Cardiac muscle cell (in vitro differentiated cells and primary cell): ENCODE measurements around the gene RNU5B-1. TPM values are rescaled to one million over a fixed set of nuclear protein-coding genes. Genes with fewer than 3 reads are reported as not detected.
"Not testable (repeated sequence)": the region's sequence is repeated elsewhere in the genome, so short reads cannot be mapped to it uniquely, and the experiment has no call there.

Source experiments
- DNase-seq, 2 donors: peaks; one replicate each; pipeline versions ENCODE4 v3.0.0 to v3.0.0-alpha.2; 2010 to 2017; ENCODE audit warnings: low read depth in 1 of 2, low spot score in 1 of 2
- H3K27ac ChIP-seq: fragments of 200-600 bp; sonication (generic); 2 replicates; pipeline ENCODE4 v1.5.1; 2016
- H3K27me3 ChIP-seq: fragments of 200-600 bp; sonication (generic); 2 replicates; pipeline ENCODE4 v1.6.0; 2016; ENCODE audit warnings: control low read depth
- H3K36me3 ChIP-seq: fragments of 200-600 bp; sonication (generic); 2 replicates; pipeline ENCODE4 v1.5.1; 2016; ENCODE audit warnings: control low read depth
- H3K4me1 ChIP-seq: fragments of 200-600 bp; sonication (generic); 2 replicates; pipeline ENCODE4 v1.8.1; 2017; ENCODE audit warnings: low read depth, mild to moderate bottlenecking, mixed run types
- H3K4me3 ChIP-seq: fragments of 200-600 bp; sonication (generic); 2 replicates; pipeline ENCODE4 v1.5.1; 2016; ENCODE audit warnings: mild to moderate bottlenecking
- H3K9me3 ChIP-seq: fragments of 200-600 bp; sonication (generic); 2 replicates; pipeline ENCODE4 v1.5.1; 2017; ENCODE audit warnings: low read depth, mild to moderate bottlenecking, control low read depth
- CTCF ChIP-seq: IDR thresholded peaks from 2 replicates; pipeline ENCODE4 v1.5.1; 2012; ENCODE audit warnings: low read depth, mild to moderate bottlenecking, low read length
- polyA plus RNA-seq: library from polyadenylated mRNA; unstranded; fragments of >200 nt; fragmentation: Nextera tagmentation; extraction: Ambion mirVana; gene quantifications from 2 replicates; pipeline ENCODE4 v1.2.1, GENCODE V29; 2016
- total RNA-seq: library from RNA; depleted of rRNA; stranded (reverse); fragments of >200 nt; gene quantifications from 2 replicates; pipeline ENCODE4 v1.2.3, GENCODE V29; 2016

RNU5B-1 gene
- total and polyA plus RNA-seq, 2 experiments from 2014 or later: not detected

GRCh38 chr15:65342493-65342892, 38.0 kb downstream of the RNU5B-1 start:
- TF ChIP-seq CTCF: no peak
- DNase-seq: no peak
- no peaks in the 10 kb centered on the region for H3K27me3 ChIP-seq
- H3K9me3 ChIP-seq: no peaks in the 10 kb centered on the region
- H3K27ac ChIP-seq: no peak overlapping the region
- no peak overlapping the region for H3K4me3 ChIP-seq
- H3K4me1 ChIP-seq: peaks cover 8% of the 10 kb centered on the region
- no peaks in the 10 kb centered on the region for H3K36me3 ChIP-seq

GRCh38 chr15:65343374-65343981, 39.0 kb downstream of the RNU5B-1 start:
- no peak for TF ChIP-seq CTCF
- H3K27ac ChIP-seq: no peak overlapping the region

GRCh38 chr15:65344214-65344913, 39.9 kb downstream of the RNU5B-1 start:
- Histone ChIP-seq H3K36me3 (no peaks in the 10 kb centered on the region), H3K9me3 (no peaks in the 10 kb centered on the region), H3K27me3 (no peaks in the 10 kb centered on the region), H3K4me3 (no peak overlapping the region), H3K4me1 (peaks cover 8% of the 10 kb centered on the region), H3K27ac (no peak overlapping the region)
- no peak for DNase-seq
- TF ChIP-seq CTCF: no peak

More at GRCh38 chr15:65343374-65343981, 39.0 kb downstream of the RNU5B-1 start:
- Histone ChIP-seq H3K27me3 (no peaks in the 10 kb centered on the region), H3K4me1 (peaks cover 8% of the 10 kb centered on the region), H3K36me3 (no peaks in the 10 kb centered on the region), H3K9me3 (no peaks in the 10 kb centered on the region), H3K4me3 (no peak overlapping the region)
- no peak for DNase-seq

GRCh38 chr15:65344914-65345275, 40.4 kb downstream of the RNU5B-1 start:
- no peak for TF ChIP-seq CTCF
- DNase-seq: no peak
- Histone ChIP-seq H3K27me3 (no peaks in the 10 kb centered on the region), H3K36me3 (no peaks in the 10 kb centered on the region), H3K4me1 (peaks cover 7% of the 10 kb centered on the region), H3K27ac (no peak overlapping the region), H3K9me3 (no peaks in the 10 kb centered on the region), H3K4me3 (no peak overlapping the region)

- Histone ChIP-seq H3K27ac (peak overlapping the region; percentile 69), H3K9me3 (no peaks in the 10 kb centered on the region), H3K4me3 (no peak overlapping the region), H3K4me1 (no peaks in the 10 kb centered on the region), H3K27me3 (no peaks in the 10 kb centered on the region), H3K36me3 (no peaks in the 10 kb centered on the region)
- no peak for DNase-seq
- TF ChIP-seq CTCF: no peak
Measured at GRCh38 chr15:65346856-65347598, 42.5 kb downstream of the RNU5B-1 start.

GRCh38 chr15:65347756-65348155, 43.3 kb downstream of the RNU5B-1 start:
- not testable (repeated sequence) for H3K9me3 ChIP-seq, H3K27me3 ChIP-seq, DNase-seq, H3K36me3 ChIP-seq, H3K4me3 ChIP-seq, H3K27ac ChIP-seq, H3K4me1 ChIP-seq
